ENCODE results near the gene NARS2. TPM values are rescaled to one million over a fixed set of nuclear protein-coding genes. Genes with fewer than 3 reads are reported as not detected.

The NARS2 gene
- total RNA-seq, 4 donors from 2014 or later: 6.4 to 15.1 (median 10.4) TPM

GRCh38 chr11:78403781-78404180 lies 170.9 kb downstream of the NARS2 start:
- 80 to 83% methylated on average over 2 of the region's 2 CpGs for WGBS, 2 donors (ENCODE audit: low coverage in 1 of 2)
- Histone ChIP-seq H3K27ac (no peak overlapping the region), H3K36me3 (no peaks in the 10 kb centered on the region), H3K27me3 (no peaks in the 10 kb centered on the region), H3K9me3 (no peaks in the 10 kb centered on the region), H3K4me1 (peaks cover 0 to 7% (median 0%) of the 10 kb centered on the region in 4 donors), H3K4me3 (no peak overlapping the region)
- DNase-seq: no peak
- in situ Hi-C loops (cut with MboI; ENCODE audit: low pct_ligation_motif_present in 1 of 4, low pct_unique_long_range_greater_than_20kb in 1 of 4, low sequenced_read_pairs in 3 of 4) (loop anchor here in 1 of 4 donors (25.0 kb wide), 1 partner anchor 166 kb away; no protein-coding TSS in a partner anchor), intact Hi-C loops (cut with DNase I; ENCODE audit: low total_unique reads) (no loop called here)
- TF ChIP-seq EP300 (IDR thresholded peaks at IDR 0.05; ENCODE audit: low read depth) (no peak), POLR2AphosphoS5 (IDR thresholded peaks at IDR 0.05) (no peak), POLR2A (IDR thresholded peaks at IDR 0.05) (no peak), CTCF (IDR thresholded peaks at IDR 0.05) (no peak)

GRCh38 chr11:78402847-78403246 lies 171.8 kb downstream of the NARS2 start:
- in situ Hi-C loops (cut with MboI; ENCODE audit: low pct_ligation_motif_present in 1 of 4, low pct_unique_long_range_greater_than_20kb in 1 of 4, low sequenced_read_pairs in 3 of 4): loop anchor here in 1 of 4 donors (25.0 kb wide), 1 partner anchor 166 kb away; no protein-coding TSS in a partner anchor
- intact Hi-C loops (cut with DNase I; ENCODE audit: low total_unique reads): no loop called here
- no peaks in the 10 kb centered on the region for H3K36me3 ChIP-seq
- H3K4me1 ChIP-seq: peaks cover 0 to 6% (median 0%) of the 10 kb centered on the region in 4 donors
- no peak overlapping the region for H3K4me3 ChIP-seq
- no peak for TF ChIP-seq POLR2AphosphoS5 (IDR thresholded peaks at IDR 0.05)
- TF ChIP-seq CTCF (IDR thresholded peaks at IDR 0.05): no peak
- TF ChIP-seq EP300 (IDR thresholded peaks at IDR 0.05; ENCODE audit: low read depth): no peak
- no peak for TF ChIP-seq POLR2A (IDR thresholded peaks at IDR 0.05)
- H3K27ac ChIP-seq: no peak overlapping the region
- 93 to 97% methylated on average over 3 of the region's 3 CpGs for WGBS, 2 donors (ENCODE audit: low coverage in 1 of 2)
- DNase-seq: no peak
- no peaks in the 10 kb centered on the region for H3K27me3 ChIP-seq
- no peaks in the 10 kb centered on the region for H3K9me3 ChIP-seq

- Histone ChIP-seq H3K9me3 (no peaks in the 10 kb centered on the region), H3K36me3 (no peaks in the 10 kb centered on the region), H3K4me1 (peaks cover 0 to 7% (median 0%) of the 10 kb centered on the region in 4 donors), H3K4me3 (no peak overlapping the region), H3K27ac (no peak overlapping the region), H3K27me3 (no peaks in the 10 kb centered on the region)
- TF ChIP-seq EP300 (IDR thresholded peaks at IDR 0.05; ENCODE audit: low read depth) (no peak), POLR2A (IDR thresholded peaks at IDR 0.05) (no peak), CTCF (IDR thresholded peaks at IDR 0.05) (no peak), POLR2AphosphoS5 (IDR thresholded peaks at IDR 0.05) (no peak)
- 94 to 95% methylated on average over 2 to 3 of the region's 3 CpGs for WGBS, 2 donors (ENCODE audit: low coverage in 1 of 2)
- in situ Hi-C loops (cut with MboI; ENCODE audit: low pct_ligation_motif_present in 1 of 4, low pct_unique_long_range_greater_than_20kb in 1 of 4, low sequenced_read_pairs in 3 of 4): loop anchor here in 1 of 4 donors (25.0 kb wide), 1 partner anchor 163 kb away; no protein-coding TSS in a partner anchor
- intact Hi-C loops (cut with DNase I; ENCODE audit: low total_unique reads): no loop called here
- no peak for DNase-seq
These were observed 174.0 kb downstream of the NARS2 start for GRCh38 chr11:78400702-78401101.

GRCh38 chr11:78400116-78400515 lies 174.5 kb downstream of the NARS2 start:
- peaks cover 0 to 7% (median 0%) of the 10 kb centered on the region in 4 donors for H3K4me1 ChIP-seq

More at GRCh38 chr11:78400116-78400515, 174.5 kb downstream of the NARS2 start:
- intact Hi-C loops (cut with DNase I; ENCODE audit: low total_unique reads) (no loop called here), in situ Hi-C loops (cut with MboI; ENCODE audit: low pct_ligation_motif_present in 1 of 4, low pct_unique_long_range_greater_than_20kb in 1 of 4, low sequenced_read_pairs in 3 of 4) (loop anchor here in 1 of 4 donors (25.0 kb wide), 1 partner anchor 163 kb away; no protein-coding TSS in a partner anchor)
- Histone ChIP-seq H3K27me3 (no peaks in the 10 kb centered on the region), H3K36me3 (no peaks in the 10 kb centered on the region), H3K27ac (no peak overlapping the region), H3K4me3 (no peak overlapping the region), H3K9me3 (no peaks in the 10 kb centered on the region)
- DNase-seq: no peak
- TF ChIP-seq EP300 (IDR thresholded peaks at IDR 0.05; ENCODE audit: low read depth): no peak
- no peak for TF ChIP-seq POLR2AphosphoS5 (IDR thresholded peaks at IDR 0.05)
- no peak for TF ChIP-seq POLR2A (IDR thresholded peaks at IDR 0.05)
- 100% methylated on average over 1 of the region's 1 CpG for WGBS, 2 donors (ENCODE audit: low coverage in 1 of 2)

Data from transverse colon (tissue), 4 donors.